ENCODE results near the gene GRIN1. TPM values are rescaled to one million over a fixed set of nuclear protein-coding genes. Genes with fewer than 3 reads are reported as not detected.

Gene GRIN1
- total and polyA plus RNA-seq, 2 of the 13 experiments (the other 11 are each of a cell fraction or from before 2014, with no cell fraction given) = 0.13 TPM; not detected in 1

GRCh38 chr9:137162505-137163364 is 23.8 kb downstream of the GRIN1 start (continued):
- TF ChIP-seq HIC2 (CRISPR knock-in tag; IDR thresholded peaks at IDR 0.05; ENCODE audit: low read depth) = no peak
- TF ChIP-seq, protein P1, sequence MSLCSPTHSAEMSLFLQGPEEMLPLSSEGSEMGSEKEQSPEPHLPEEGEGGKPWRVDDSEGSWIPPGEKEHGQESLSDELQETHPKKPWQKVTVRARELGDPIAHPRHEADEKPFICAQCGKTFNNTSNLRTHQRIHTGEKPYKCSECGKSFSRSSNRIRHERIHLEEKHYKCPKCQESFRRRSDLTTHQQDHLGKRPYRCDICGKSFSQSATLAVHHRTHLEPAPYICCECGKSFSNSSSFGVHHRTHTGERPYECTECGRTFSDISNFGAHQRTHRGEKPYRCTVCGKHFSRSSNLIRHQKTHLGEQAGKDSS (CRISPR knock-in tag; IDR thresholded peaks at IDR 0.05; ENCODE audit: borderline replicate concordance, low read depth) = no peak
- TF ChIP-seq KAT2B (IDR thresholded peaks at IDR 0.05; ENCODE audit: borderline replicate concordance, low read depth, low read length) = no peak
- TF ChIP-seq SMC3 (IDR thresholded peaks at IDR 0.05; ENCODE audit: low read length) = peak; percentile 14; the same call in 1 of the 2 replicates
- TF ChIP-seq ZFAT (CRISPR knock-in tag; conservative IDR thresholded peaks at IDR 0.05) = no peak
- TF ChIP-seq ZNF639 (CRISPR knock-in tag; conservative IDR thresholded peaks at IDR 0.05) = no peak
- 0 out of 2 replicates have a peak, but pooled peaks have one; percentile 65 for TF ChIP-seq ZNF547 (CRISPR knock-in tag; IDR thresholded peaks at IDR 0.05)
- no peak for TF ChIP-seq NR2C2 (CRISPR knock-in tag; IDR thresholded peaks at IDR 0.05; ENCODE audit: borderline replicate concordance)
- no peak for TF ChIP-seq ZZZ3 (CRISPR knock-in tag; IDR thresholded peaks at IDR 0.05; ENCODE audit: borderline replicate concordance)
- TF ChIP-seq GPBP1L1 (CRISPR knock-in tag; IDR thresholded peaks at IDR 0.05) = no peak
- no peak for TF ChIP-seq NR1H2 (CRISPR knock-in tag; IDR thresholded peaks at IDR 0.05; ENCODE audit: borderline replicate concordance, low read depth)
- no peak for TF ChIP-seq ZNF563 (CRISPR knock-in tag; IDR thresholded peaks at IDR 0.05)
- TF ChIP-seq ONECUT2 (CRISPR knock-in tag; IDR thresholded peaks at IDR 0.05) = no peak
- TF ChIP-seq, protein P2, sequence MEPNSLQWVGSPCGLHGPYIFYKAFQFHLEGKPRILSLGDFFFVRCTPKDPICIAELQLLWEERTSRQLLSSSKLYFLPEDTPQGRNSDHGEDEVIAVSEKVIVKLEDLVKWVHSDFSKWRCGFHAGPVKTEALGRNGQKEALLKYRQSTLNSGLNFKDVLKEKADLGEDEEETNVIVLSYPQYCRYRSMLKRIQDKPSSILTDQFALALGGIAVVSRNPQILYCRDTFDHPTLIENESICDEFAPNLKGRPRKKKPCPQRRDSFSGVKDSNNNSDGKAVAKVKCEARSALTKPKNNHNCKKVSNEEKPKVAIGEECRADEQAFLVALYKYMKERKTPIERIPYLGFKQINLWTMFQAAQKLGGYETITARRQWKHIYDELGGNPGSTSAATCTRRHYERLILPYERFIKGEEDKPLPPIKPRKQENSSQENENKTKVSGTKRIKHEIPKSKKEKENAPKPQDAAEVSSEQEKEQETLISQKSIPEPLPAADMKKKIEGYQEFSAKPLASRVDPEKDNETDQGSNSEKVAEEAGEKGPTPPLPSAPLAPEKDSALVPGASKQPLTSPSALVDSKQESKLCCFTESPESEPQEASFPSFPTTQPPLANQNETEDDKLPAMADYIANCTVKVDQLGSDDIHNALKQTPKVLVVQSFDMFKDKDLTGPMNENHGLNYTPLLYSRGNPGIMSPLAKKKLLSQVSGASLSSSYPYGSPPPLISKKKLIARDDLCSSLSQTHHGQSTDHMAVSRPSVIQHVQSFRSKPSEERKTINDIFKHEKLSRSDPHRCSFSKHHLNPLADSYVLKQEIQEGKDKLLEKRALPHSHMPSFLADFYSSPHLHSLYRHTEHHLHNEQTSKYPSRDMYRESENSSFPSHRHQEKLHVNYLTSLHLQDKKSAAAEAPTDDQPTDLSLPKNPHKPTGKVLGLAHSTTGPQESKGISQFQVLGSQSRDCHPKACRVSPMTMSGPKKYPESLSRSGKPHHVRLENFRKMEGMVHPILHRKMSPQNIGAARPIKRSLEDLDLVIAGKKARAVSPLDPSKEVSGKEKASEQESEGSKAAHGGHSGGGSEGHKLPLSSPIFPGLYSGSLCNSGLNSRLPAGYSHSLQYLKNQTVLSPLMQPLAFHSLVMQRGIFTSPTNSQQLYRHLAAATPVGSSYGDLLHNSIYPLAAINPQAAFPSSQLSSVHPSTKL (CRISPR knock-in tag; IDR thresholded peaks at IDR 0.05) = no peak
- no peak for TF ChIP-seq PHF20 (CRISPR knock-in tag; IDR thresholded peaks at IDR 0.05)
- TF ChIP-seq PCBP1 (IDR thresholded peaks at IDR 0.05; ENCODE audit: borderline replicate concordance, low read depth, low read length) = no peak
- 0 out of 2 replicates have a peak, but pooled peaks have one; percentile 18 for TF ChIP-seq ZNF598 (CRISPR knock-in tag; IDR thresholded peaks at IDR 0.05; ENCODE audit: borderline replicate concordance)

Data from HepG2 (cell line).